Ascending aorta (tissue), 2 donors: ENCODE data around the gene TEX44. TPM values are rescaled to one million over a fixed set of nuclear protein-coding genes. Genes with fewer than 3 reads are reported as not detected.
A peak's percentile ranks its signal among the peaks of the same experiment; 100 is the strongest.

Source experiments
- DNase-seq, 2 donors: peaks; one replicate each; pipeline ENCODE4 v3.0.0-alpha.2; 2019; ENCODE audit warnings: low spot score in 2 of 2
- H3K27ac ChIP-seq, 2 donors: fragments of 200-600 bp; sonication (generic); one replicate each; pipeline ENCODE4 v1.5.1; 2016 to 2017; ENCODE audit warnings: mild to moderate bottlenecking in 1 of 2
- H3K27me3 ChIP-seq: fragments of 200-600 bp; sonication (generic); one replicate; pipeline ENCODE4 v1.5.1; 2017
- H3K36me3 ChIP-seq, 2 donors: fragments of 200-600 bp; sonication (generic); one replicate each; pipeline ENCODE4 v1.5.1; 2016
- H3K4me1 ChIP-seq, 2 donors: fragments of 200-600 bp; sonication (generic); one replicate each; pipeline ENCODE4 v1.5.1; 2016 to 2017; ENCODE audit warnings: mild to moderate bottlenecking in 1 of 2
- H3K4me3 ChIP-seq, 2 donors: fragments of 200-600 bp; sonication (generic); one replicate each; pipeline ENCODE4 v1.5.1; 2016 to 2017; ENCODE audit warnings: mild to moderate bottlenecking in 1 of 2
- H3K9me3 ChIP-seq, 2 donors: fragments of 200-600 bp; sonication (generic); one replicate each; pipeline ENCODE4 v1.5.1; 2016
- intact Hi-C: fragments of 100-400 bp; cut with DNase I; formaldehyde crosslinking; loops from one replicate; pipeline ENCODE4 v1.15.1; 2023
- total RNA-seq: library from RNA; depleted of rRNA; stranded (reverse); fragments of >200 nt; gene quantifications from one replicate; pipeline ENCODE4 v1.1.0, GENCODE V29; 2016
- TF ChIP-seq, protein P1 (sequence below), 3 experiments: fragments of 200-600 bp in 2 of 3; fragments of 450-650 bp in 1 of 3; sonication (generic) in 2 of 3; IDR thresholded peaks; one replicate each; pipeline ENCODE4 v1.5.1; 2016 to 2019; ENCODE audit warnings: antibody characterized with exemption in 3 of 3, mild to moderate bottlenecking in 1 of 3, moderate library complexity in 1 of 3

Gene TEX44
- not detected for total RNA-seq

DNA sequence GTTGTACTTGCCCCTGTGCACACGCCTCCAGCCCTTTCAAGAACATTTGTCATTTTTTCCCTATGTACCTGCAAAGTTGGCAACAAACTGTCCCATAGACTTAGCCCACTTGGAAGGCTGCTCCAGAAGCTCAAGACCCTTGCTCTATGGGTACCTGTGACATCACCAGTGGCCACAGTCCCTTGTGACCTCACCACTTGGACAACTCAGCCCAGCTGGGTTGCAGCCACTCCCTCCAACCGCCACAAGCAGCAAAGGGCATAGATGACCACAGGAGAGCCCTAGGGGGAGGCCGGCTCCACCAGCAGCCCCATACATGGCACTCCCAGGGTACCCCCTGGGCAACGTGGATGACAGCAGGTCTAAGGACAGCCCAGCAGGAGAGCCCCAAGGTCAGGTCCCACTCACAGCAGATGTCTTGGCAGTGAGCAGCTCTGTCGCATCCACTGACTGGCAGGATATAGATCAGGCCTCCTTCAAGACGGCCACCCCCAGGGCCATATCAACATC is at the start of gene TEX44:
TSS of gene TEX44 (plus strand) at position 229 of the 510 bp plus-strand sequence. CDS start at position 317, 88 bp downstream.
- no peak within 1 kb of the TSS for H3K27ac ChIP-seq
- no peaks in the 10 kb centered on the region for H3K9me3 ChIP-seq
- H3K36me3 ChIP-seq, result no peaks in the 10 kb centered on the region
- intact Hi-C loops, result no loop called here
- peaks cover 0 to 6% of the 10 kb centered on the region in 2 donors for H3K4me1 ChIP-seq
- TF ChIP-seq, protein P1, sequence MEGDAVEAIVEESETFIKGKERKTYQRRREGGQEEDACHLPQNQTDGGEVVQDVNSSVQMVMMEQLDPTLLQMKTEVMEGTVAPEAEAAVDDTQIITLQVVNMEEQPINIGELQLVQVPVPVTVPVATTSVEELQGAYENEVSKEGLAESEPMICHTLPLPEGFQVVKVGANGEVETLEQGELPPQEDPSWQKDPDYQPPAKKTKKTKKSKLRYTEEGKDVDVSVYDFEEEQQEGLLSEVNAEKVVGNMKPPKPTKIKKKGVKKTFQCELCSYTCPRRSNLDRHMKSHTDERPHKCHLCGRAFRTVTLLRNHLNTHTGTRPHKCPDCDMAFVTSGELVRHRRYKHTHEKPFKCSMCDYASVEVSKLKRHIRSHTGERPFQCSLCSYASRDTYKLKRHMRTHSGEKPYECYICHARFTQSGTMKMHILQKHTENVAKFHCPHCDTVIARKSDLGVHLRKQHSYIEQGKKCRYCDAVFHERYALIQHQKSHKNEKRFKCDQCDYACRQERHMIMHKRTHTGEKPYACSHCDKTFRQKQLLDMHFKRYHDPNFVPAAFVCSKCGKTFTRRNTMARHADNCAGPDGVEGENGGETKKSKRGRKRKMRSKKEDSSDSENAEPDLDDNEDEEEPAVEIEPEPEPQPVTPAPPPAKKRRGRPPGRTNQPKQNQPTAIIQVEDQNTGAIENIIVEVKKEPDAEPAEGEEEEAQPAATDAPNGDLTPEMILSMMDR (IDR thresholded peaks at IDR 0.05), result no peak
- H3K4me3 ChIP-seq, result no peak within 1 kb of the TSS
- no peaks in the 10 kb centered on the region for H3K27me3 ChIP-seq
- no peak for DNase-seq

DNA sequence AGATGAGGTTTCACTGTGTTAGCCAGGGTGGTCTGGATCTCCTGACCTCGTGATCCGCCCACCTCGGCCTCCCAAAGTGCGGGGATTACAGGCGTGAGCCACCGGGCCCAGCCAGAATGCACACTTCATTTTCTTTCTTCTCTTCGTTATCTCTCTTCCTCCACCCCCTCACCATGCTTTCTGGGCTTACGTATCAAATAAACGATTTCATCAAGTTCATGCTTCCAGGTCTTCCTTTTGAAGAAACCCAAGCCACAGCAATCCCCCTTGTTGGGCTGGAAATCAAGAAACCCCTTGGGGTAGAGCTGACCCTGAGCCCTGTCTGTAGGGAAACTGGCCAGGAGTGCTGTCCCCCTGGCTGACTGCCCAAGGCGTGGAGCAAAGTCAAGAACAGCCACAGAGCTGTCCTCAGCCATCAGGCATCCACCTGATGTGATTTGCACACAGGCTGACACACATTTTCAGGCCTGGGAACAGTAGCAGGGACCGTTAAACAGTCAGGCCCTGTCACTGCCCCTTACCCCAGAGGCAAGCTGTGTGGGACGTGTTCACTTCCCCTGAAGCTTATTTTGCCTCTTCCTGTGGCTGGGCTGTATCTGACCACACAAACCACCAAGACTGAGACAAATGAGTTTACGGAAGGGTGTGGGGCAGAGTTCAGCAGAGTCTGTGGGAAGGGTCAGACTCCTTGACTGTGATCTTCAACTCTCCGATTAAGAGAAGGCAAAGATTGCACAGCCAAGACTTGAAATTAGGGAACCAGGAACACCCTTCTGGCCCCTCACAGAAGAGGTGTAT is 47.4 kb upstream of the TEX44 start:
- intact Hi-C loops, result no loop called here
- no peaks in the 10 kb centered on the region for H3K36me3 ChIP-seq
- H3K27ac ChIP-seq, result peak overlapping the region in 1 of 2 donors; percentile 1
- H3K9me3 ChIP-seq, result peaks cover 0 to 6% of the 10 kb centered on the region in 2 donors
- H3K4me3 ChIP-seq, result no peak overlapping the region
- no peak for DNase-seq
- TF ChIP-seq, protein P1 (IDR thresholded peaks at IDR 0.05), result no peak
- no peaks in the 10 kb centered on the region for H3K27me3 ChIP-seq
- no peaks in the 10 kb centered on the region for H3K4me1 ChIP-seq

DNA sequence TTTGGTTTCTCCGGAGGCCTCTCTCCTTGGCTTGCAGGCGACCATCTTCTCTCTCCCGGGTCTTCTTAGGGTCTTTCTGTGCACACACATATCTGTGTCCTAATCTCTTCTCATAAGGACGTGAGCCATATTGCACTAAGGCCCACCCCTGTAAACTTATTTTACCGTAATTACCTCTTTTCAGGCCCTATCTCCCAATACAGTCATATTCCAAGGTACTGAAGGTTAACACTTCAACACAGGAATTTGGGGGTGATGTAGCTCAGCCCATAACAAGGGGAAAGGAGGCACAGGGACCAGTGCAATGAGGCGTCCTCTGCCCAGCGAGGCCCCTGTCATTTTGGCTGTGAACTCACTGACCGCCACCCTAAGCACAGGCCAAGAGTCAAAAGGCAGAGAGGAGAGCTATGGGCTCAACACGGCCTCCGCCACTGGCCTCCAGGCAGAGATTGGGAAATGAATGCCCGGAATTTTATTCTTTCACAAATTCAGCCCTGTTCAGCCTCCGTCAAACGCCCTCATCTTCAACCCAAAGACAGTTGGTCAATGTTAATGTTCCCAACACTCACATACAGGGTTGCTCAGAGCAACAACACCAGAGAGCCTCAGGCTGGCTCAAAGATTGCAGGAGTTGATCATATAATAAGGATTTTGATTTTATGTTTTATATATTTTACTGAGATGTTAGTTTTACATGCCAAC is 46.5 kb upstream of the TEX44 start:
- intact Hi-C loops, result no loop called here
- Histone ChIP-seq H3K4me3 (no peak overlapping the region), H3K9me3 (peaks cover 0 to 6% of the 10 kb centered on the region in 2 donors), H3K4me1 (no peaks in the 10 kb centered on the region), H3K27ac (no peak overlapping the region), H3K36me3 (no peaks in the 10 kb centered on the region), H3K27me3 (no peaks in the 10 kb centered on the region)
- TF ChIP-seq, protein P1 (IDR thresholded peaks at IDR 0.05), result no peak
- no peak for DNase-seq

DNA sequence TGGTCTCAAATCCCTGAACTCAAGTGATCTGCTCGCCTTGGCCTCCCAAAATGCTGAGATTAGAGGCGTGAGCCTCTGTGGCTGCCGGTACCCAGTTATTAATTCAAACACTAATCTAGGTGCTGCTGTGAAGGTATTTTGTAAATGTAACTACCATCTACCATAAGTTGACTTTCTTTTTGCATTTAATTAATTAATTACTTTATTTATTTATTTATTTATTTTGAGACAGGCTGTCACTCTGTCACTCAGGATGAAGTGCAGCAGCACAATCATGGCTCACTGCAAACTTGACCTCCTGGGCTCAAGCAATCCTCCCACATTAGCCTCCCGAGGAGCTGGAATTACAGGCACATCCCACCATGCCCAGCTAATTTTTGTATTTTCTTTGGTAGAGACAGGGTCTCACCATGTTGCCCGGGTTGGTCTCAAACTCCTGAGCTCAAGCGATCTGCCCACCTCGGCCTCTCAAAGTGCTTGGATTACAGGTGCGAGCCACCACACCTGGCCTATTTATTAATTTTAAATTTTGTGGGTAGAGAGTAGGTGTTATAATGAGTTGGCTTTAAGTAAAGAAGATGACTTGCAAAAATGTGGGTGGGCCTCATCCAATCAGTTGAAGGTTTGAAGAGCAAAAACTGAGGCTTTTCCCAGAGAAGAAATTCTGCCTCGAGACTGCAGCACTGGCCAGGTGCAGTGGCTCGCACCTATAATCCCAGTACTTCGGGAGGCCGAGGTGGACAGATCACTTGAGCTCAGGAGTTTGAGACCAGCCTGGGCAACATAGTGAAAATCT is 45.2 kb upstream of the TEX44 start:
- no peaks in the 10 kb centered on the region for H3K36me3 ChIP-seq
- intact Hi-C loops, result no loop called here
- TF ChIP-seq, protein P1 (IDR thresholded peaks at IDR 0.05), result no peak
- H3K27ac ChIP-seq, result no peak overlapping the region
- H3K4me1 ChIP-seq, result no peaks in the 10 kb centered on the region
- no peaks in the 10 kb centered on the region for H3K27me3 ChIP-seq
- peaks cover 4 to 6% of the 10 kb centered on the region in 2 donors for H3K9me3 ChIP-seq
- no peak for DNase-seq
- no peak overlapping the region for H3K4me3 ChIP-seq

DNA sequence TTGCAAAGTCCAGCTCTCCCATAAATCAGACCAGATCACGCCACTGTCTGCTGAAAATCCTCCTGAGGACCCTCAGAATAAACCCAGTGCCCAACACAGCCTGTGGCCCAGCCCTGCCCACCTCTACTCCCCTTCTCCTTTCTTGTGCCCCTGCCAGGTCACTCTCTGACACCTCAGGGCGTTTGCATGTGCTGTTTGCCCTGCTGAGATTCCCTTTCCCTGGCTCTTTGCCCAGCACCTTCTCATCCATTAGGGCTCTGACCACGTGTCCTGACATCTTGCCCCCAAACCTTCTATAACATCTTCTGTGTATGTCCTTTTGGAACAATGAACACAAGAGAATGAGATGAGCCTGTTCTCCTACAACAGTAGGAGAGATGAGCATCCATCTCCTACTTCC is 43.9 kb upstream of the TEX44 start:
- Histone ChIP-seq H3K27ac (no peak overlapping the region), H3K36me3 (no peaks in the 10 kb centered on the region), H3K4me1 (no peaks in the 10 kb centered on the region), H3K27me3 (no peaks in the 10 kb centered on the region), H3K9me3 (peaks cover 4 to 7% of the 10 kb centered on the region in 2 donors), H3K4me3 (no peak overlapping the region)
- TF ChIP-seq, protein P1 (IDR thresholded peaks at IDR 0.05), result no peak
- intact Hi-C loops, result no loop called here
- DNase-seq, result no peak
